Measurements from ENCODE around the gene HSPG2. TPM values are rescaled to one million over a fixed set of nuclear protein-coding genes. Genes with fewer than 3 reads are reported as not detected.

HSPG2 gene
- total and polyA plus RNA-seq, 9 of the 15 experiments (the other 6 are each of a cell fraction or from before 2014, with no cell fraction given), result 0.14 to 160 (median 15.7) TPM

GRCh38 chr1:21939650-21940374, 2.7 kb upstream of the HSPG2 start:
- Histone ChIP-seq H2AFZ (ENCODE audit: low read depth, low read length) (peak overlapping the region; percentile 36), H3K27ac (ENCODE audit: extremely low read depth, low read depth, low read length) (no peak overlapping the region), H4K20me1 (replicated peaks; ENCODE audit: control insufficient read depth, insufficient read depth, low read length) (no peaks in the 10 kb centered on the region), H3K4me3 (no peak overlapping the region), H3K36me3 (ENCODE audit: control insufficient read depth, insufficient read depth, low read length) (peaks cover 7% of the 10 kb centered on the region; the same call in 1 of the 3 replicates), H3K9me3 (replicated peaks; ENCODE audit: control insufficient read depth, insufficient read depth, low read depth, low read length) (no peaks in the 10 kb centered on the region), H3K9ac (ENCODE audit: insufficient read depth in 1 of 2, low read depth in 2 of 2, low read length in 2 of 2) (peak overlapping the region in 1 of 2 experiments; percentile 49; a peak in 1 of 4 replicates), H3K9me1 (ENCODE audit: control insufficient read depth, insufficient read depth, low read length) (no peaks in the 10 kb centered on the region), H3K4me1 (replicated peaks in 1 of 2; ENCODE audit: control insufficient read depth in 2 of 2, insufficient read depth in 2 of 2, low read length in 2 of 2) (peaks cover 65 to 68% of the 10 kb centered on the region in 2 experiments), H3K27me3 (ENCODE audit: control insufficient read depth in 2 of 2, insufficient read depth in 2 of 2, low read length in 2 of 2) (no peaks in the 10 kb centered on the region), H3K79me2 (ENCODE audit: control insufficient read depth, insufficient read depth, low read length) (peaks cover 20% of the 10 kb centered on the region), H3K4me2 (ENCODE audit: insufficient read depth, low read length) (no peak overlapping the region)
- BruUV-seq (replicated peaks), result no TSS peak
- in situ Hi-C loops (cut with MboI), result no loop called here
- no peak for ATAC-seq
- intact Hi-C loops (cut with micrococcal nuclease), result no loop called here
- ChIA-PET POLR2A (interaction anchor here (0.7 to 1.8 kb wide), 9 partner anchors 9 to 373 kb away, joined by 3 to 10 read pairs (median 4); no protein-coding TSS in a partner anchor), CTCF (ENCODE audit: low intra/inter-chr PET ratio) (interaction anchor here (0.6 kb wide), 1 partner anchor 1032 kb away, joined by 3 read pairs; no protein-coding TSS in a partner anchor)
- peak in 2 of 4 experiments; percentile 47 to 79 for DNase-seq (ENCODE audit: extremely low read depth in 1 of 4, low spot score in 3 of 4)
- WGBS (ENCODE audit: insufficient coverage, low coverage, missing lambda C conversion rate), result 59% methylated on average over 9 of the region's 9 CpGs
- FAIRE-seq, result peak; percentile 48
- TF ChIP-seq BRD9 (IDR thresholded peaks at IDR 0.05; ENCODE audit: low read depth, partially characterized antibody) (no peak), DEAF1 (CRISPR knock-in tag; IDR thresholded peaks at IDR 0.05) (no peak), TFE3 (CRISPR knock-in tag; IDR thresholded peaks at IDR 0.05) (no peak), KAT7 (CRISPR knock-in tag; IDR thresholded peaks at IDR 0.05; ENCODE audit: borderline replicate concordance) (0 out of 2 replicates have a peak, but pooled peaks have one; percentile 28), SMARCA5 (IDR thresholded peaks at IDR 0.05) (no peak), BRCA1 (IDR thresholded peaks at IDR 0.05) (no peak), BRCA1 (CRISPR knock-in tag; IDR thresholded peaks at IDR 0.05) (no peak), ZNF184 (CRISPR knock-in tag; IDR thresholded peaks at IDR 0.05) (no peak), ETV5 (CRISPR knock-in tag; IDR thresholded peaks at IDR 0.05; ENCODE audit: low read depth) (no peak), CREM (IDR thresholded peaks at IDR 0.05; ENCODE audit: low read depth) (no peak), TCF7 (IDR thresholded peaks at IDR 0.05; ENCODE audit: borderline replicate concordance) (0 out of 2 replicates have a peak, but pooled peaks have one; percentile 40), SRF (CRISPR knock-in tag; IDR thresholded peaks at IDR 0.05) (no peak), RFX5 (IDR thresholded peaks at IDR 0.05; ENCODE audit: low read depth, low read length) (no peak), TAF15 (IDR thresholded peaks at IDR 0.05; ENCODE audit: low read depth, low read length) (no peak), CHCHD3 (CRISPR knock-in tag; IDR thresholded peaks at IDR 0.05) (no peak), NR2C2 (CRISPR knock-in tag; IDR thresholded peaks at IDR 0.05) (no peak), NR2C2 (tag; IDR thresholded peaks at IDR 0.05) (no peak)
- TF ChIP-seq, protein P1, sequence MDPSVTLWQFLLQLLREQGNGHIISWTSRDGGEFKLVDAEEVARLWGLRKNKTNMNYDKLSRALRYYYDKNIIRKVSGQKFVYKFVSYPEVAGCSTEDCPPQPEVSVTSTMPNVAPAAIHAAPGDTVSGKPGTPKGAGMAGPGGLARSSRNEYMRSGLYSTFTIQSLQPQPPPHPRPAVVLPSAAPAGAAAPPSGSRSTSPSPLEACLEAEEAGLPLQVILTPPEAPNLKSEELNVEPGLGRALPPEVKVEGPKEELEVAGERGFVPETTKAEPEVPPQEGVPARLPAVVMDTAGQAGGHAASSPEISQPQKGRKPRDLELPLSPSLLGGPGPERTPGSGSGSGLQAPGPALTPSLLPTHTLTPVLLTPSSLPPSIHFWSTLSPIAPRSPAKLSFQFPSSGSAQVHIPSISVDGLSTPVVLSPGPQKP (CRISPR knock-in tag; IDR thresholded peaks at IDR 0.05), result no peak
